ENCODE data around the gene GDPD4. TPM values are rescaled to one million over a fixed set of nuclear protein-coding genes. Genes with fewer than 3 reads are reported as not detected.

GDPD4 gene
- polyA plus RNA-seq, 2 donors: 0.18 TPM; not detected in 1

GRCh38 chr11:77171885-77172665 lies 129.4 kb downstream of the GDPD4 start:
- H3K27me3 ChIP-seq (ENCODE audit: control insufficient read depth in 1 of 2, insufficient read depth in 2 of 2, low read length in 2 of 2): no peaks in the 10 kb centered on the region
- no peaks in the 10 kb centered on the region for H3K36me3 ChIP-seq (ENCODE audit: control insufficient read depth in 2 of 2, insufficient read depth in 2 of 2, low read length in 1 of 2)
- 66 to 68% methylated on average over 20 of the region's 20 CpGs for WGBS, 2 donors
- H3K27ac ChIP-seq (ENCODE audit: low read depth in 2 of 2, low read length in 1 of 2): no peak overlapping the region
- no peak overlapping the region for H3K4me3 ChIP-seq (ENCODE audit: low read depth in 1 of 2, low read length in 2 of 2)
- H3K9me3 ChIP-seq (ENCODE audit: control insufficient read depth in 2 of 2, insufficient read depth in 1 of 2, low read depth in 1 of 2, low read length in 1 of 2): no peaks in the 10 kb centered on the region
- no peaks in the 10 kb centered on the region for H3K4me1 ChIP-seq (ENCODE audit: control insufficient read depth in 2 of 2, insufficient read depth in 2 of 2, low read length in 1 of 2)

DNA sequence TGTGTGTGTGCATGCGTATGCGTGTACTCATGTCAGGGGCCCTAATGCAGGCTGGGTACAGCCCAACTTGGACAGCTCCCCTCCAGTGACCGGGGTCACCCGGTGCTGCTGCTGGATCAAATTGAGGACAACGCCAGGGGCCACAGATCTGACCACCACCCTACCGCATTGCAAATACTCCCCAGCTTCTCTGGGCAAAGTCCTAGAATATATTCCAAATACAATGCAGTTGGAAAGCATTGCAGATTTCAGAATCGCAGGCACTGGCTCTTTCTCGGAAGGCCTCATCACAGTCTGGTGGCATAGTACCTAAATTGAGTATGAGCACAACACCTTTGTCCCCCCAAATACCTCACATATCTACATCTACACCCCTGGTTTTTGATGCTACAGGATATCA lies 130.2 kb downstream of the GDPD4 start:
- Histone ChIP-seq H3K4me1 (ENCODE audit: control insufficient read depth in 2 of 2, insufficient read depth in 2 of 2, low read length in 1 of 2) (no peaks in the 10 kb centered on the region), H3K4me3 (ENCODE audit: low read depth in 1 of 2, low read length in 2 of 2) (no peak overlapping the region), H3K27me3 (ENCODE audit: control insufficient read depth in 1 of 2, insufficient read depth in 2 of 2, low read length in 2 of 2) (no peaks in the 10 kb centered on the region), H3K9me3 (ENCODE audit: control insufficient read depth in 2 of 2, insufficient read depth in 1 of 2, low read depth in 1 of 2, low read length in 1 of 2) (no peaks in the 10 kb centered on the region), H3K27ac (ENCODE audit: low read depth in 2 of 2, low read length in 1 of 2) (no peak overlapping the region), H3K36me3 (ENCODE audit: control insufficient read depth in 2 of 2, insufficient read depth in 2 of 2, low read length in 1 of 2) (no peaks in the 10 kb centered on the region)
- 93 to 96% methylated on average over 8 of the region's 8 CpGs for WGBS, 2 donors

- H3K27ac ChIP-seq (ENCODE audit: low read depth in 2 of 2, low read length in 1 of 2): no peak overlapping the region
- no peaks in the 10 kb centered on the region for H3K4me1 ChIP-seq (ENCODE audit: control insufficient read depth in 2 of 2, insufficient read depth in 2 of 2, low read length in 1 of 2)
- H3K4me3 ChIP-seq (ENCODE audit: low read depth in 1 of 2, low read length in 2 of 2): no peak overlapping the region
- H3K9me3 ChIP-seq (ENCODE audit: control insufficient read depth in 2 of 2, insufficient read depth in 1 of 2, low read depth in 1 of 2, low read length in 1 of 2): no peaks in the 10 kb centered on the region
- no peaks in the 10 kb centered on the region for H3K27me3 ChIP-seq (ENCODE audit: control insufficient read depth in 1 of 2, insufficient read depth in 2 of 2, low read length in 2 of 2)
- WGBS, 2 donors: 87 to 96% methylated on average over 5 of the region's 5 CpGs
- no peaks in the 10 kb centered on the region for H3K36me3 ChIP-seq (ENCODE audit: control insufficient read depth in 2 of 2, insufficient read depth in 2 of 2, low read length in 1 of 2)
Observed at GRCh38 chr11:77170107-77170506, 131.4 kb downstream of the GDPD4 start.

- Histone ChIP-seq H3K4me1 (ENCODE audit: control insufficient read depth in 2 of 2, insufficient read depth in 2 of 2, low read length in 1 of 2) (no peaks in the 10 kb centered on the region), H3K27me3 (ENCODE audit: control insufficient read depth in 1 of 2, insufficient read depth in 2 of 2, low read length in 2 of 2) (no peaks in the 10 kb centered on the region), H3K4me3 (ENCODE audit: low read depth in 1 of 2, low read length in 2 of 2) (no peak overlapping the region), H3K9me3 (ENCODE audit: control insufficient read depth in 2 of 2, insufficient read depth in 1 of 2, low read depth in 1 of 2, low read length in 1 of 2) (no peaks in the 10 kb centered on the region), H3K27ac (ENCODE audit: low read depth in 2 of 2, low read length in 1 of 2) (no peak overlapping the region), H3K36me3 (ENCODE audit: control insufficient read depth in 2 of 2, insufficient read depth in 2 of 2, low read length in 1 of 2) (no peaks in the 10 kb centered on the region)
- WGBS, 2 donors: 77 to 81% methylated on average over 8 of the region's 8 CpGs
Observed at GRCh38 chr11:77167791-77168190, 133.7 kb downstream of the GDPD4 start.

DNA sequence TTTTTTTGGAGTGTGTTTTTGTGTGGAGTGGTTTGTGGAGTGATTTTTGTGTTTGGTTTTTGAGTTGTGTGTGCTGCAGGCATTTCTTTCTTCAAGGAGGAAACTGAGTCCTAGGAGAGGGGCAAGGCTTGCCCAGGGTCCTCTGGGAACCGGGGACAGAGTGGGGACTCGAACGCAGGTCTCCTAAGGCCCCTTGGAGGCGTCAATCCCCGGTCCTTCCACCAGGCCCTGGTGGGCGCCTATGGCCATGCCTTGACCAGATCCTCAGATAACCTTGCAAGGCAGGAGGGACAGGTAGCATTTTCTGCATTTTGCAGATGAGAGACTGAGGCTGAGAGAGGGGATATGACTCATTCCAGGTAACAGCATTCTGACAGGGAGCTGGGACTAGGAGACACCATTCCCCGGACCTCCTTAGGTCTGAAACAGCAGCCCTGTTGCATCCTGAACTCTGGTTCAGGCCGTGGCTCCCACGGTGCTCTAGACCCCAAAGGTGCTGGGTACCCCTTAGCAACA lies 134.3 kb downstream of the GDPD4 start:
- 89 to 96% methylated on average over 9 of the region's 9 CpGs for WGBS, 2 donors
- Histone ChIP-seq H3K4me1 (ENCODE audit: control insufficient read depth in 2 of 2, insufficient read depth in 2 of 2, low read length in 1 of 2) (no peaks in the 10 kb centered on the region), H3K27ac (ENCODE audit: low read depth in 2 of 2, low read length in 1 of 2) (no peak overlapping the region), H3K36me3 (ENCODE audit: control insufficient read depth in 2 of 2, insufficient read depth in 2 of 2, low read length in 1 of 2) (no peaks in the 10 kb centered on the region), H3K9me3 (ENCODE audit: control insufficient read depth in 2 of 2, insufficient read depth in 1 of 2, low read depth in 1 of 2, low read length in 1 of 2) (no peaks in the 10 kb centered on the region), H3K27me3 (ENCODE audit: control insufficient read depth in 1 of 2, insufficient read depth in 2 of 2, low read length in 2 of 2) (no peaks in the 10 kb centered on the region), H3K4me3 (ENCODE audit: low read depth in 1 of 2, low read length in 2 of 2) (no peak overlapping the region)

Other genes with a start within 250 kb of the GDPD4 start
- gene CAPN5, start 234.7 kb downstream of the GDPD4 start, polyA plus RNA-seq: 10 to 100 TPM; 26.6 to 27.8 TPM
- under 1 TPM; 0.33 to 0.98 TPM for gene OMP, start 198.8 kb downstream of the GDPD4 start, polyA plus RNA-seq
- gene MYO7A, start 173.4 kb downstream of the GDPD4 start, polyA plus RNA-seq: 1 to 10 TPM; 1.1 to 1.2 TPM
- 10 to 100 TPM; 10.3 to 16.3 TPM for gene PAK1, start 172.4 kb upstream of the GDPD4 start, polyA plus RNA-seq

Data from esophagus (tissue), 2 donors.